NCI-H1105 (cell line): ENCODE data around the gene SYT17.

Experiments
- DNase-seq: peaks from one replicate; lab custom pipeline; 2025; lab: John Stamatoyannopoulos, UW

The SYT17 gene

GRCh38 chr16:19218581-19218980, 50.5 kb downstream of the SYT17 start:
- DNase-seq = no peak

- no peak for DNase-seq
Measured at GRCh38 chr16:19219836-19220235, 51.8 kb downstream of the SYT17 start.

- no peak for DNase-seq
Measured at GRCh38 chr16:19223235-19224170, 55.5 kb downstream of the SYT17 start.

- DNase-seq = no peak
Measured at GRCh38 chr16:19225651-19226050, 57.6 kb downstream of the SYT17 start.

GRCh38 chr16:19227643-19228042, 59.6 kb downstream of the SYT17 start:
- DNase-seq = no peak

GRCh38 chr16:19228052-19228451, 60.0 kb downstream of the SYT17 start:
- no peak for DNase-seq

GRCh38 chr16:19228575-19228974, 60.5 kb downstream of the SYT17 start:
- no peak for DNase-seq

- DNase-seq = no peak
Measured at GRCh38 chr16:19230575-19230974, 62.5 kb downstream of the SYT17 start.

- DNase-seq = no peak
Measured at GRCh38 chr16:19231881-19232280, 63.8 kb downstream of the SYT17 start.

GRCh38 chr16:19232988-19233387, 64.9 kb downstream of the SYT17 start:
- peak; percentile 31 for DNase-seq

- DNase-seq = no peak
Measured at GRCh38 chr16:19235478-19235877, 67.4 kb downstream of the SYT17 start.

GRCh38 chr16:19235886-19236285, 67.8 kb downstream of the SYT17 start:
- no peak for DNase-seq

GRCh38 chr16:19236561-19237209, 68.6 kb downstream of the SYT17 start:
- DNase-seq = no peak

- DNase-seq = peak; percentile 61
Measured at GRCh38 chr16:19238406-19238805, 70.4 kb downstream of the SYT17 start.

- DNase-seq = no peak
Measured at GRCh38 chr16:19239511-19240155, 71.6 kb downstream of the SYT17 start.

GRCh38 chr16:19240494-19240893, 72.5 kb downstream of the SYT17 start:
- no peak for DNase-seq

GRCh38 chr16:19241512-19241911, 73.5 kb downstream of the SYT17 start:
- DNase-seq = no peak

- DNase-seq = no peak
Measured at GRCh38 chr16:19242186-19242585, 74.1 kb downstream of the SYT17 start.

- no peak for DNase-seq
Measured at GRCh38 chr16:19242987-19243575, 75.0 kb downstream of the SYT17 start.

GRCh38 chr16:19245326-19245925, 77.4 kb downstream of the SYT17 start:
- DNase-seq = peak; percentile 78

- DNase-seq = no peak
Measured at GRCh38 chr16:19252904-19253303, 84.9 kb downstream of the SYT17 start.

- DNase-seq = no peak
Measured at GRCh38 chr16:19254611-19255010, 86.6 kb downstream of the SYT17 start.
